Measurements from ENCODE around the gene HSPB9.
A peak's percentile ranks its signal among the peaks of the same experiment; 100 is the strongest.

The HSPB9 gene

DNA sequence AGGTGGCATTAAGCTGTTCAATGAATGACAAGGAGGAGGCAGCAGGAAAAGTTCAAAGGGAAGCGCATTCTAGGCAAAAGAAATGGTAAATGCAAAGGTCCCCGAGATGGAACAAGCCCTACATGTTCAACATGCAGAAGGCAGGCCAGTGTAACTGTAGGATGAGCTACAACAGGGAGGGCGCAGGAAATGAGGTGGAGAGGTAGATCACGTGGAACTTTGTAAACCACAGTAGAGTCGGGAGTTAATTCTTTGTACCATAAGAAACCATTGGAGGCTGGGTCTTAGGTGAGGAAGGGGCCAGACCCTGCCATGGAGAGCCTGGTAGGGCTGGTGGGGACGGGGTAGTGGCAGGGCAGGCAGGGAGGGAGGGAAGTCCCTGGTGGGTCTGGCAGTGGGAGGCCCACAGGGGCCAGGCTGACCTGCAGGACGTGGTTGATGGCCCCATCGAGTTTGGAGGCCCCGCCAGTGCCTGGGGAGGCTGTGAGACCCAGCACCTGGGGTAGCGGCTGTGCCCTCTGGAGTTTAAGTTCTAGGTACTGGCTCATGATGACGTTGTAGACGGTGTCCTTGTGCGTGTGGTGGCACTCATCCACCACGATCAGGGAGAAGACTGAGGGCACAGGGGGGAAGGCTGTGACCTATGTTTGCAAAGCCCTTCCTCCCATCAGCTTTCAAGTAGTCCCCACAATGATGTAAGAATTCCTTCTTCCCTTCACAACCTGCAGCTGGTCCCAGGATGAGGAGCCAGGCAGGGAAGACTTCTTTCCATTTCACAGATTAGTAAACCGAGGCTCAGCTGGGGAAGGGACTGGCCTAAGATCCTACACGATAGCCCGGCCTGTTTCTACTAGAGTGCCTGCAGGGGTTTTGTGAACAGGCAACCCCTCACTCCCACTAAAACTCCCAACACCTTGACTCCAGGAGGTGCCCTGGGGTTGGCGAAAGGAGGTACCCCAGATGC is 12.0 kb upstream of the HSPB9 start:
- no peaks in the 10 kb centered on the region for H3K27me3 Mint-ChIP-seq
- peaks cover 39% of the 10 kb centered on the region for H3K4me1 Mint-ChIP-seq (ENCODE audit: low read depth)
- peak overlapping the region; percentile 86 for H3K4me3 Mint-ChIP-seq
- H3K36me3 Mint-ChIP-seq (ENCODE audit: low read depth) = peaks cover 11% of the 10 kb centered on the region
- no peaks in the 10 kb centered on the region for H3K9me3 Mint-ChIP-seq
- H3K27ac Mint-ChIP-seq = peak overlapping the region; percentile 49

DNA sequence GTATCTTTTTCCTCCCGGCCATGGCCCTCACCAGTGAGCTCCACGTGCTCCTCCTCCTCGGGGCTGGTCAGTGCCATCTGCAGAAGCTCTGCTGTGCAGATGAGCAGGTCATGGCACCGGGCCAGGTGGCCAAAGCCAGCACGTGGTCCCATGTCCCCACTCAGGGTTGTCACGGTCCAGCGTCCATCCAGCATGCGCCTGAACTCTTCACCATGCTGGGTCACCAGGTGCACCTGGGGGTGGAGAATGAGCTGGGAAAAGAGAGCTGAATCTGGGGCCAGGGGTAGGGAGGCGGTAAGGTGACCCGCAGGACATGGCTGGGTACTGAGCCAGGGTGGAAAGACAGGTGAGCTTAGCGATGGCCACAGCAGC is 11.4 kb upstream of the HSPB9 start:
- Mint-ChIP-seq H3K27ac (no peak overlapping the region), H3K27me3 (no peaks in the 10 kb centered on the region), H3K4me3 (peak overlapping the region; percentile 86), H3K36me3 (ENCODE audit: low read depth) (peaks cover 18% of the 10 kb centered on the region), H3K4me1 (ENCODE audit: low read depth) (peaks cover 46% of the 10 kb centered on the region), H3K9me3 (no peaks in the 10 kb centered on the region)

DNA sequence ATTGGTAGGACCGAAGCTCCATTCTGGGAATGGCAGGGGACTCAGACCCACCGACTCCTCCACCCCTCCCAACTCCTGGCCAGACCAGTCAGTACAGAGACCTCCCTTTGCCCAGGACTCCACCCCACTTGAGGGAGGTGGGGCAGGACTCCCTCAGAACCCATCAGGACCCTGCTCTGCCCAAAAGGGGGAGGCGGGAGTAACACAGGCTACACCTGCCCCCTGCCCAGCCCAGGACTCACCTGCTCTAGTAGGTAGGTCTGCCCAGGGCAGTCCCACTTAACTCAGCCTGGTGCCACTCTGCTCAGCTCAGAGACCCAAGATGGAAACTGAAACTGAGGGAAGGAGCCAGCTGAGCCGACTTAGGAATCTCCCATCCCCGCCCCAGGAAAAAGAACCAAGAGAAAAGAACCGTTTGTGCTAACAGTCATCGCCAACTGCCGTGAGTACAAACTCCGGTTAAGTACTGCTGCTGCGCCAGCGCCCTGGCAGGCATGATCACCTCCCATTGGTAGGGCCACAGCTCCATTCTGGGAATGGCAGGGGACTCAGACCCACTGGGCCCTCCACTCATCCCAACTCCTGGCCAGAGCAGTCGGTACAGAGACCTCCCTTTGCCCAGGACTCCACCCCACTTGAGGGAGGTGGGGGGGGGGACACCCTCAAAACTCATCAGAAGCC is 10.6 kb upstream of the HSPB9 start:
- H3K27me3 Mint-ChIP-seq = no peaks in the 10 kb centered on the region
- H3K4me1 Mint-ChIP-seq (ENCODE audit: low read depth) = peaks cover 53% of the 10 kb centered on the region
- peak overlapping the region; percentile 86 for H3K4me3 Mint-ChIP-seq
- peaks cover 24% of the 10 kb centered on the region for H3K36me3 Mint-ChIP-seq (ENCODE audit: low read depth)
- H3K27ac Mint-ChIP-seq = peak overlapping the region; percentile 97
- H3K9me3 Mint-ChIP-seq = no peaks in the 10 kb centered on the region

DNA sequence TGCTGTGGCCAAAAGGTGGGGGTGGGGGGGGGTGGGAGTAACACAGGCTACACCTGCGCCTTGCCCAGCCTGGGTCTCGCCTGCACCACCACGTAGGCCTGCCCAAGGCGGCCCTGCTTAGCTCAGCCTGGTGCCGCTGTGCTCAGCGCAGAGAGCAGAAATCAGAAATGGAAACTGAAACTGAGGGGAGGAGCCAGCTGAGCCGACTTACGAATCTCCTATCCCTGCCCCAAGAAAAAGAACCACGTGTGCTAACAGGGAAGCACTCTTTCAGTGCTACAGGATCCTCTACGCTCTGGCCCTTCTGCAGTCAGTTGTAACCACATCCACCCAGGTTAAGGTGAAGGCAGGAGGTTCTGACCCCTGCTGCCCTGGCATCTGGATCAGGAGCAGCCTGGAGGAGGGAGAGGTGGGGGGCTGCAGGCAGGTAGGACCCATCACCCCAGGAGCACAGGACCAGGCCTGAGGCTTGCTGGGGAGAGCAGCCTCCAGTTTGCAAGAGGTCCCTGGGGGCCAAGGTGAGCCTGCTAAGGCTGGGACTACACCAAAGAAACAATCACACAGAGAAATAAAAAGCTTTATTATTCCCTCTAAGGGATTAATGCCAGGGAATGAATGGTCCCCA is 9.9 kb upstream of the HSPB9 start, which contains the start of gene DHX58:
Gene DHX58, minus strand, starts transcription at position 163 of the 625 bp plus-strand sequence. CDS start 822 bp downstream, outside the sequence.
- Mint-ChIP-seq H3K4me3 (peak within 1 kb of the TSS; percentile 86), H3K27ac (peak within 1 kb of the TSS; percentile 97), H3K9me3 (no peaks in the 10 kb centered on the region), H3K36me3 (ENCODE audit: low read depth) (peaks cover 30% of the 10 kb centered on the region), H3K4me1 (ENCODE audit: low read depth) (peaks cover 49% of the 10 kb centered on the region), H3K27me3 (no peaks in the 10 kb centered on the region)

GRCh38 chr17:42113293-42114069 is 9.1 kb upstream of the HSPB9 start:
- Mint-ChIP-seq H3K27ac (peak overlapping the region; percentile 97), H3K9me3 (no peaks in the 10 kb centered on the region), H3K4me1 (ENCODE audit: low read depth) (peaks cover 46% of the 10 kb centered on the region), H3K36me3 (ENCODE audit: low read depth) (peaks cover 34% of the 10 kb centered on the region), H3K4me3 (no peak overlapping the region), H3K27me3 (no peaks in the 10 kb centered on the region)

DNA sequence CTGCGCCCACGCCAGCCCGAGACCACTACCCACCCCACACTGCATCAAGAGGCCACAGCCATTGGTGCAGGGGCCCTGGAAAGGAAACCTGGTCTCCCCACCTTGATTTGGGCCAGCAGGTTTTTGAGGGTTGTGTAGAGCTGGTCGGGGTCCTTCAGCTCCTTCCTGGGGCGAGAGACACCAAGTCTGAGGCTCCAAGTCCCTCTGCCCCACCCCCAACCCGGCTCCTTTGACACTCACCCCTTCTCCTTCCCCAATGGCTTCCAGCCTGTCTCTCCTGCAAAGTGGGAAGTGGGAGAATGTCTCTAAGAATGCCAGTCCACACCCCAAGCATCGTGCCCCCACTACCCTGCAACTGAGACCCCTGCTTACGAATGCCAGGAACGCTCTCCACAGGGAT is 8.5 kb upstream of the HSPB9 start:
- no peak overlapping the region for H3K4me3 Mint-ChIP-seq
- H3K9me3 Mint-ChIP-seq = no peaks in the 10 kb centered on the region

GRCh38 chr17:42116705-42117396 is 5.8 kb upstream of the HSPB9 start:
- Mint-ChIP-seq H3K36me3 (ENCODE audit: low read depth) (peaks cover 40% of the 10 kb centered on the region), H3K9me3 (no peaks in the 10 kb centered on the region), H3K27ac (no peak overlapping the region), H3K4me3 (no peak overlapping the region), H3K27me3 (no peaks in the 10 kb centered on the region), H3K4me1 (ENCODE audit: low read depth) (peaks cover 50% of the 10 kb centered on the region)

More for the DNA sequence above, 8.5 kb upstream of the HSPB9 start:
- peaks cover 52% of the 10 kb centered on the region for H3K4me1 Mint-ChIP-seq (ENCODE audit: low read depth)
- H3K27me3 Mint-ChIP-seq = no peaks in the 10 kb centered on the region
- peaks cover 40% of the 10 kb centered on the region for H3K36me3 Mint-ChIP-seq (ENCODE audit: low read depth)
- peak overlapping the region; percentile 19 for H3K27ac Mint-ChIP-seq

- Mint-ChIP-seq H3K9me3 (no peaks in the 10 kb centered on the region), H3K27me3 (no peaks in the 10 kb centered on the region), H3K36me3 (ENCODE audit: low read depth) (peaks cover 40% of the 10 kb centered on the region), H3K4me3 (no peak overlapping the region), H3K27ac (no peak overlapping the region), H3K4me1 (ENCODE audit: low read depth) (peaks cover 45% of the 10 kb centered on the region)
Observed at GRCh38 chr17:42117397-42118125, 5.0 kb upstream of the HSPB9 start.

DNA sequence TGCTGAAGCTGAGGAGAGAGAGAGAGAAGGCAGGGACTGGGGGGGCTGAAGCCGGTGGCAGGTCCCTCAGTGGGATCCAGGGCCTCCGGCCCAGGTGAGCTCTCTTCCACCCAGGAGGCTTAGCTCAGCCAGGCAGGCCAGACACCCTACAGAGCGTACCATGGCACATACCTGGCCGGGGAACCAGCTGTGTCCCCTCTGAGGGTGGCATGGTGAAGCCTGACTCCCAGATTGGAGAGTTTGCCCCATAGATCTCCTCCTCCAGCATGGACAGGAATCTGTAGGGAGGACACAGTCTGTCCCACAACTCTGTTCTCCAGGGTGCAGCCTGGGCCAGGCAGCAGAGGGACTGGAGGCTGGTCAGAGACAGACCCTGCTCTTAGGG is 4.5 kb upstream of the HSPB9 start:
- H3K4me3 Mint-ChIP-seq = no peak overlapping the region
- H3K4me1 Mint-ChIP-seq (ENCODE audit: low read depth) = peaks cover 41% of the 10 kb centered on the region
- no peaks in the 10 kb centered on the region for H3K27me3 Mint-ChIP-seq
- no peaks in the 10 kb centered on the region for H3K9me3 Mint-ChIP-seq
- H3K36me3 Mint-ChIP-seq (ENCODE audit: low read depth) = peaks cover 40% of the 10 kb centered on the region
- H3K27ac Mint-ChIP-seq = no peak overlapping the region

DNA sequence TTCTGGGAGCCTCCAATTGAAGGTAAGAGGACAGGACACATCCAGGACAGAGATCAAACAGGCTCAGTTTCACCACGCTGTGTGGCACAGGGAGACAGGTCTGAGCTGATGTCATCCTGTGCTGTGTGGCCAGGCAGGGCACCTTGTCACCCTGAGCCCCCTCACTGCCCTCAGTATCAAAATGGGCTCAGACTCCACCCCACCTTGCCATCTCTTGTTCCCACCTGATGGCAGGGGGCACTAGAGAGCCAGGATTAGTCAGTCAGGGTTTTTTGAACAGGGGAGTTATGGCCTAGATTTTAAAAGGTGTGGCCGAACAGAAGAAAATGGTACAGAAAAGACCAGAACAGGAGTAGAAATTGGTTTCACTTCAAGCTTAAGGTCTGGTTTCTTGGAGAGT is 4.1 kb upstream of the HSPB9 start:
- no peak overlapping the region for H3K27ac Mint-ChIP-seq
- H3K4me1 Mint-ChIP-seq (ENCODE audit: low read depth) = peaks cover 41% of the 10 kb centered on the region
- H3K9me3 Mint-ChIP-seq = no peaks in the 10 kb centered on the region
- peaks cover 39% of the 10 kb centered on the region for H3K36me3 Mint-ChIP-seq (ENCODE audit: low read depth)
- no peaks in the 10 kb centered on the region for H3K27me3 Mint-ChIP-seq
- no peak overlapping the region for H3K4me3 Mint-ChIP-seq

- Mint-ChIP-seq H3K36me3 (ENCODE audit: low read depth) (peaks cover 37% of the 10 kb centered on the region), H3K4me1 (ENCODE audit: low read depth) (peaks cover 41% of the 10 kb centered on the region), H3K27ac (no peak overlapping the region), H3K9me3 (no peaks in the 10 kb centered on the region), H3K4me3 (peak overlapping the region; percentile 5), H3K27me3 (no peaks in the 10 kb centered on the region)
Observed at GRCh38 chr17:42119301-42119700, 3.3 kb upstream of the HSPB9 start.

- Mint-ChIP-seq H3K4me1 (ENCODE audit: low read depth) (peaks cover 41% of the 10 kb centered on the region), H3K36me3 (ENCODE audit: low read depth) (peaks cover 31% of the 10 kb centered on the region), H3K9me3 (no peaks in the 10 kb centered on the region), H3K27ac (peak overlapping the region; percentile 51), H3K27me3 (no peaks in the 10 kb centered on the region), H3K4me3 (peak overlapping the region; percentile 77)
Observed at GRCh38 chr17:42120161-42120769, 2.3 kb upstream of the HSPB9 start.

Data from stimulated activated naive CD8-positive, alpha-beta T cell treated with anti-CD3 and anti-CD28 coated beads, Interleukin-15, Interleukin-2, amounts not matched to agents 100 ng/mL and 50 ng/mL, for 24 hours (primary cell).